PC-9 (cell line): ENCODE results near the gene IRX4. TPM values are rescaled to one million over a fixed set of nuclear protein-coding genes. Genes with fewer than 3 reads are reported as not detected.

ENCODE experiments used
- BruUV-seq: library from RNA; stranded (reverse); fragments of 400-500 nt; replicated peaks from 2 replicates; lab custom pipeline; 2021; lab: Mats Ljungman, UMichigan
- CTCF ChIA-PET: fragments of 300-600 bp; sonication (Branson Sonifier 250); formaldehyde crosslinking; loops from one replicate; lab custom pipeline; 2022; ENCODE audit warnings: antibody characterized with exemption; lab: Charles Lee
- POLR2A ChIA-PET: fragments of 300-600 bp; sonication (Branson Sonifier 250); formaldehyde crosslinking; loops from one replicate; lab custom pipeline; 2022; ENCODE audit warnings: antibody characterized with exemption; ENCODE audit not compliant: unreplicated experiment; lab: Charles Lee
- DNase-seq, 2 experiments: peaks; one replicate each; pipeline versions ENCODE4 v3.0.0 to v3.0.0-alpha.2; 2015 to 2022; ENCODE audit warnings: mixed read lengths in 1 of 2
- H2AFZ ChIP-seq: fragments of 200-600 bp; sonication (generic); 2 replicates; pipeline ENCODE4 v1.8.1; 2017; ENCODE audit warnings: antibody characterized with exemption
- H3F3A ChIP-seq: fragments of 200-600 bp; sonication (generic); 2 replicates; pipeline ENCODE4 v1.8.1; 2017; ENCODE audit warnings: antibody characterized with exemption, mild to moderate bottlenecking, low read depth; ENCODE audit not compliant: insufficient read depth
- H3K27ac ChIP-seq: fragments of 200-600 bp; sonication (generic); 2 replicates; pipeline ENCODE4 v1.6.1; 2016; ENCODE audit warnings: mixed run types
- H3K27me3 ChIP-seq: fragments of 200-600 bp; sonication (generic); 2 replicates; pipeline ENCODE4 v1.6.1; 2016; ENCODE audit warnings: low read depth, mixed run types; ENCODE audit not compliant: insufficient read depth
- H3K36me3 ChIP-seq: fragments of 200-600 bp; sonication (generic); 2 replicates; pipeline ENCODE4 v1.6.1; 2016; ENCODE audit warnings: low read depth, mixed run types
- H3K4me1 ChIP-seq: fragments of 200-600 bp; sonication (generic); replicated peaks from 2 replicates; pipeline ENCODE4 v1.6.1; 2016; ENCODE audit warnings: mixed run types; ENCODE audit not compliant: insufficient read depth
- H3K4me2 ChIP-seq: fragments of 200-600 bp; sonication (generic); 2 replicates; pipeline ENCODE4 v1.6.1; 2017; ENCODE audit warnings: mixed run types
- H3K4me3 ChIP-seq: fragments of 200-600 bp; sonication (generic); 2 replicates; pipeline ENCODE4 v1.6.1; 2016; ENCODE audit warnings: mixed run types
- H3K79me2 ChIP-seq: fragments of 200-600 bp; sonication (generic); 2 replicates; pipeline ENCODE4 v1.6.1; 2017; ENCODE audit warnings: low read depth, mixed run types
- H3K9me2 ChIP-seq: fragments of 200-600 bp; sonication (generic); 2 replicates; pipeline ENCODE4 v1.8.1; 2017; ENCODE audit warnings: mild to moderate bottlenecking; ENCODE audit not compliant: insufficient read depth
- H3K9me3 ChIP-seq: fragments of 200-600 bp; sonication (generic); 2 replicates; pipeline ENCODE4 v1.8.1; 2016; ENCODE audit warnings: low read depth; ENCODE audit not compliant: insufficient read depth
- H4K20me1 ChIP-seq: fragments of 200-600 bp; sonication (generic); 2 replicates; pipeline ENCODE4 v1.8.1; 2017; ENCODE audit not compliant: insufficient read depth
- CTCF ChIP-seq: fragments of 200-600 bp; sonication (generic); conservative IDR thresholded peaks from 2 replicates; pipeline ENCODE4 v1.6.1; 2017; ENCODE audit warnings: mixed run types, antibody characterized with exemption, mild to moderate bottlenecking, moderate library complexity
- EZH2 ChIP-seq: fragments of 200-600 bp; sonication (generic); IDR thresholded peaks from 2 replicates; pipeline ENCODE4 v1.8.0; 2017; ENCODE audit warnings: antibody characterized with exemption, low read depth
- intact Hi-C: fragments of 100-400 bp; cut with micrococcal nuclease; formaldehyde crosslinking; loops from one replicate; pipeline ENCODE4 v1.10.0; 2022; ENCODE audit not compliant: unreplicated experiment
- total RNA-seq: library from RNA; stranded (reverse); gene quantifications from 2 replicates; pipeline ENCODE4 v1.2.3, GENCODE V29; 2021

Gene IRX4
- total RNA-seq, 1 experiment from 2014 or later, result not detected

- no peak overlapping the region for H3K4me3 ChIP-seq
- intact Hi-C loops, result no loop called here
- no peaks in the 10 kb centered on the region for H3K9me2 ChIP-seq
- no peak overlapping the region for H2AFZ ChIP-seq
- H3K27ac ChIP-seq, result no peak overlapping the region
- BruUV-seq, result no TSS peak
- H3K9me3 ChIP-seq, result peaks cover 11% of the 10 kb centered on the region; the same call in 1 of the 2 replicates
- no peaks in the 10 kb centered on the region for H3K36me3 ChIP-seq
- TF ChIP-seq CTCF (no peak), EZH2 (no peak)
- no peak overlapping the region for H3K4me2 ChIP-seq
- H3K79me2 ChIP-seq, result no peaks in the 10 kb centered on the region
- DNase-seq, result no peak
- no peaks in the 10 kb centered on the region for H4K20me1 ChIP-seq
- peaks cover 19% of the 10 kb centered on the region for H3F3A ChIP-seq
- ChIA-PET POLR2A (no interaction called here), CTCF (no interaction called here)
- H3K4me1 ChIP-seq, result no peaks in the 10 kb centered on the region
- H3K27me3 ChIP-seq, result peaks cover 77% of the 10 kb centered on the region
Measured at GRCh38 chr5:1930501-1930879, 47.8 kb upstream of the IRX4 start.

GRCh38 chr5:1929108-1929991 is 46.6 kb upstream of the IRX4 start:
- POLR2A ChIA-PET, result no interaction called here

More at GRCh38 chr5:1929108-1929991, 46.6 kb upstream of the IRX4 start:
- H3K27ac ChIP-seq, result no peak overlapping the region
- peaks cover 78% of the 10 kb centered on the region for H3K27me3 ChIP-seq
- no peak overlapping the region for H3K4me3 ChIP-seq
- H3K4me1 ChIP-seq, result no peaks in the 10 kb centered on the region
- peaks cover 11% of the 10 kb centered on the region; the same call in 1 of the 2 replicates for H3K9me3 ChIP-seq
- H3F3A ChIP-seq, result peaks cover 19% of the 10 kb centered on the region
- H3K36me3 ChIP-seq, result no peaks in the 10 kb centered on the region
- no peak overlapping the region for H2AFZ ChIP-seq
- H3K4me2 ChIP-seq, result no peak overlapping the region
- TF ChIP-seq EZH2, result no peak
- no peak for TF ChIP-seq CTCF
- no peaks in the 10 kb centered on the region for H3K79me2 ChIP-seq
- no peaks in the 10 kb centered on the region for H3K9me2 ChIP-seq
- no peak for DNase-seq
- CTCF ChIA-PET, result no interaction called here
- intact Hi-C loops, result no loop called here
- no TSS peak for BruUV-seq
- H4K20me1 ChIP-seq, result no peaks in the 10 kb centered on the region
